Kidney epithelial cell (primary cell): ENCODE measurements around the gene EPC2. TPM values are rescaled to one million over a fixed set of nuclear protein-coding genes. Genes with fewer than 3 reads are reported as not detected.

Source experiments
- DNase-seq: peaks from one replicate; pipeline ENCODE4 v3.0.0-alpha.2; 2010; ENCODE audit warnings: low read depth
- H3K27me3 ChIP-seq: 2 replicates; pipeline ENCODE4 v1.6.0; 2011; ENCODE audit warnings: low read length; ENCODE audit not compliant: control insufficient read depth, insufficient read depth
- H3K36me3 ChIP-seq: 2 replicates; pipeline ENCODE4 v1.5.1; 2011; ENCODE audit warnings: low read length; ENCODE audit not compliant: control insufficient read depth, insufficient read depth
- H3K4me3 ChIP-seq: 2 replicates; pipeline ENCODE4 v1.5.1; 2011; ENCODE audit warnings: low read depth, mild to moderate bottlenecking, control low read depth, low read length
- CTCF ChIP-seq: IDR thresholded peaks from 2 replicates; pipeline ENCODE4 v1.5.1; 2011; ENCODE audit warnings: mild to moderate bottlenecking, moderate library complexity, low read length, control low read depth, inconsistent platforms; ENCODE audit not compliant: insufficient read depth, poor library complexity, severe bottlenecking
- total RNA-seq: library from RNA; depleted of rRNA; stranded (reverse); fragments of >200 nt; gene quantifications from 2 replicates; pipeline ENCODE4 v1.2.3, GENCODE V29; 2015

EPC2 gene
- total RNA-seq, 1 donor from 2014 or later: 20.1 TPM

GRCh38 chr2:148650881-148651280 lies 6.3 kb downstream of the EPC2 start:
- no peak for TF ChIP-seq CTCF
- Histone ChIP-seq H3K36me3 (no peaks in the 10 kb centered on the region), H3K4me3 (no peak overlapping the region), H3K27me3 (no peaks in the 10 kb centered on the region)
- no peak for DNase-seq

- no peaks in the 10 kb centered on the region for H3K27me3 ChIP-seq
- no peak for TF ChIP-seq CTCF
- no peak overlapping the region for H3K4me3 ChIP-seq
- DNase-seq: no peak
- H3K36me3 ChIP-seq: no peaks in the 10 kb centered on the region
Observed at GRCh38 chr2:148651972-148652371, 7.4 kb downstream of the EPC2 start.

GRCh38 chr2:148653437-148653836 lies 8.9 kb downstream of the EPC2 start:
- Histone ChIP-seq H3K36me3 (no peaks in the 10 kb centered on the region), H3K27me3 (no peaks in the 10 kb centered on the region), H3K4me3 (no peak overlapping the region)
- no peak for TF ChIP-seq CTCF
- no peak for DNase-seq

GRCh38 chr2:148654435-148654834 lies 9.9 kb downstream of the EPC2 start:
- Histone ChIP-seq H3K27me3 (no peaks in the 10 kb centered on the region), H3K36me3 (no peaks in the 10 kb centered on the region), H3K4me3 (no peak overlapping the region)
- no peak for DNase-seq
- TF ChIP-seq CTCF: no peak

- Histone ChIP-seq H3K4me3 (no peak overlapping the region), H3K27me3 (no peaks in the 10 kb centered on the region), H3K36me3 (no peaks in the 10 kb centered on the region)
- no peak for DNase-seq
- TF ChIP-seq CTCF: no peak
Observed at GRCh38 chr2:148656516-148656915, 12.0 kb downstream of the EPC2 start.
